Liver (tissue), 9 donors: ENCODE measurements around the gene OSBPL10. TPM values are rescaled to one million over a fixed set of nuclear protein-coding genes. Genes with fewer than 3 reads are reported as not detected.

ENCODE experiments used
- DNase-seq: peaks from one replicate; pipeline ENCODE4 v3.0.0-alpha.2; 2017; ENCODE audit warnings: low spot score
- H3K27ac ChIP-seq, 2 donors: one replicate each; pipeline ENCODE4 v1.7.0; 2013; ENCODE audit warnings: inconsistent platforms in 2 of 2, low read length in 2 of 2, control low read depth in 1 of 2, low read depth in 1 of 2, mild to moderate bottlenecking in 1 of 2
- H3K27me3 ChIP-seq, 4 donors: one replicate each; pipeline versions ENCODE4 v1.6.1 to v1.7.0; 2013; ENCODE audit warnings: low read length in 3 of 4, inconsistent platforms in 1 of 4, mild to moderate bottlenecking in 1 of 4, moderate library complexity in 1 of 4; ENCODE audit not compliant: control insufficient read depth in 4 of 4, insufficient read depth in 4 of 4
- H3K36me3 ChIP-seq, 4 donors: one replicate each; pipeline versions ENCODE4 v1.6.1 to v1.7.0; 2013; ENCODE audit warnings: low read length in 3 of 4, mild to moderate bottlenecking in 3 of 4, low read depth in 1 of 4, moderate library complexity in 1 of 4; ENCODE audit not compliant: control insufficient read depth in 4 of 4, insufficient read depth in 3 of 4
- H3K4me1 ChIP-seq, 4 donors: one replicate each; pipeline versions ENCODE4 v1.6.1 to v1.7.0; 2013; ENCODE audit warnings: low read length in 3 of 4, mild to moderate bottlenecking in 3 of 4, moderate library complexity in 1 of 4; ENCODE audit not compliant: control insufficient read depth in 4 of 4, insufficient read depth in 4 of 4
- H3K4me3 ChIP-seq, 3 donors: one replicate each; pipeline versions ENCODE4 v1.6.1 to v1.7.0; 2013; ENCODE audit warnings: low read length in 3 of 3, control low read depth in 1 of 3, low read depth in 1 of 3, mild to moderate bottlenecking in 1 of 3
- H3K9ac ChIP-seq, 2 donors: one replicate each; pipeline ENCODE4 v1.7.0; 2013; ENCODE audit warnings: low read length in 2 of 2, mild to moderate bottlenecking in 2 of 2, moderate library complexity in 2 of 2, control low read depth in 1 of 2, low read depth in 1 of 2
- H3K9me3 ChIP-seq, 4 donors: one replicate each; pipeline versions ENCODE4 v1.6.1 to v1.7.0; 2013; ENCODE audit warnings: low read length in 3 of 4; ENCODE audit not compliant: control insufficient read depth in 4 of 4
- CTCF ChIP-seq: fragments of 150-350 bp; IDR thresholded peaks from 2 replicates; pipeline ENCODE4 v1.5.1; 2017; ENCODE audit warnings: improper control_type of control experiment, low read depth, low read length; ENCODE audit not compliant: missing input control
- EGR1 ChIP-seq, 2 donors: IDR thresholded peaks; 2 replicates each; pipeline ENCODE4 v1.6.1; 2016 to 2018; ENCODE audit warnings: antibody characterized with exemption in 2 of 2, low read depth in 2 of 2
- FOXA1 ChIP-seq: IDR thresholded peaks from 2 replicates; pipeline ENCODE4 v1.6.1; 2016; ENCODE audit warnings: antibody characterized with exemption
- FOXA2 ChIP-seq: IDR thresholded peaks from 2 replicates; pipeline ENCODE4 v1.6.1; 2016; ENCODE audit warnings: antibody characterized with exemption
- GABPA ChIP-seq, 2 donors: IDR thresholded peaks in 1 of 2; conservative IDR thresholded peaks in 1 of 2; 2 replicates each; pipeline ENCODE4 v1.6.1; 2016; ENCODE audit warnings: antibody characterized with exemption in 2 of 2, mild to moderate bottlenecking in 1 of 2, moderate library complexity in 1 of 2
- HNF4A ChIP-seq, 2 donors: conservative IDR thresholded peaks; 2 replicates each; pipeline ENCODE4 v1.6.1; 2016; ENCODE audit warnings: antibody characterized with exemption in 2 of 2, mild to moderate bottlenecking in 2 of 2
- HNF4G ChIP-seq: IDR thresholded peaks from 2 replicates; pipeline ENCODE4 v1.6.1; 2016; ENCODE audit warnings: antibody characterized with exemption
- JUND ChIP-seq, 2 donors: IDR thresholded peaks; 2 replicates each; pipeline ENCODE4 v1.6.1; 2016; ENCODE audit warnings: antibody characterized with exemption in 2 of 2
- MAX ChIP-seq: IDR thresholded peaks from 2 replicates; pipeline ENCODE4 v1.6.1; 2016; ENCODE audit warnings: antibody characterized with exemption
- NR2F2 ChIP-seq: IDR thresholded peaks from 2 replicates; pipeline ENCODE4 v1.6.1; 2016; ENCODE audit warnings: antibody characterized with exemption
- RAD21 ChIP-seq, 2 donors: IDR thresholded peaks; 2 replicates each; pipeline ENCODE4 v1.6.1; 2016; ENCODE audit warnings: antibody characterized with exemption in 2 of 2, mild to moderate bottlenecking in 2 of 2
- RXRA ChIP-seq, 2 donors: IDR thresholded peaks; 2 replicates each; pipeline ENCODE4 v1.6.1; 2017 to 2018; ENCODE audit warnings: antibody characterized with exemption in 2 of 2, mild to moderate bottlenecking in 1 of 2
- SP1 ChIP-seq: IDR thresholded peaks from 2 replicates; pipeline ENCODE4 v1.6.1; 2018; ENCODE audit warnings: antibody characterized with exemption, mild to moderate bottlenecking
- TAF1 ChIP-seq: conservative IDR thresholded peaks from 2 replicates; pipeline ENCODE4 v1.6.1; 2016; ENCODE audit warnings: antibody characterized with exemption, mild to moderate bottlenecking
- YY1 ChIP-seq: IDR thresholded peaks from 2 replicates; pipeline ENCODE4 v1.6.1; 2016; ENCODE audit warnings: antibody characterized with exemption, mild to moderate bottlenecking
- WGBS: extraction: QIAGEN DNeasy Blood & Tissue Kit; methylation state at CpG from one replicate; pipeline ENCODE4 v1.1.7; 2013; 5-methylcytosine and 5-hydroxymethylcytosine counted together
- polyA plus RNA-seq, 2 donors: library from polyadenylated mRNA; stranded (reverse) in 1 of 2; unstranded in 1 of 2; fragments of 200-250 nt in 1 of 2; fragments of >200 nt in 1 of 2; fragmentation: Nextera tagmentation in 1 of 2; extraction: Ambion mirVana in 1 of 2; gene quantifications; one replicate each; pipeline versions ENCODE4 v1.2.1 to v1.2.3, GENCODE V29; 2013 to 2015
- total RNA-seq, 2 donors: library from RNA; depleted of rRNA; stranded (reverse); fragments of >200 nt; gene quantifications; one replicate each; pipeline ENCODE4 v1.2.3, GENCODE V29; 2014
- TF ChIP-seq, protein P1 (sequence below): IDR thresholded peaks from 2 replicates; pipeline ENCODE4 v1.6.1; 2016; ENCODE audit warnings: antibody characterized with exemption
- TF ChIP-seq, protein P2 (sequence below): IDR thresholded peaks from 2 replicates; pipeline ENCODE4 v1.6.1; 2016; ENCODE audit warnings: antibody characterized with exemption
- donor health status: healthy.
- donor health status: healthy.
- donor health status: healthy.
- donor health status: healthy.
- donor health status: healthy.

OSBPL10 gene
- total and polyA plus RNA-seq, 4 donors, result 0.75 to 4.0 (median 1.7) TPM

DNA sequence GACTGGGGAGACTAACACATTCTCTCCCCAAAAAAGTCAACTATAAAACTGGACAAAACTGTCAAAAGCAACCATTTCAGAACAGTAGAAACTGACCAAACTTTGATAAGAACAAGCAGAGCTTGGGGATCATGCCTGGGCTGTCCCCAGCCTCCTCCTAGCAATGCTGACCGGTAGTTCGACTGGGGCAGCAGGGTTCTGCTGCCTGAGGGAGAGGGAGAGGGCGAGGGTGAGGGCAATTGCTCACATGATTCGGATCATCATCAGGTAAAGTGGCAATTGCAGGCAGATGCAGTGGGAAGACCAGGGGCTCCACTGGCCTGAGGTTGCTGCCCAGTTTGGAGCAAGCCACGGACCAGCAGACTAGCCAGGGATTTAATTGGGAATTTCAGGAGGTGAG is 88.6 kb downstream of the OSBPL10 start:
- H3K9me3 ChIP-seq, result no peaks in the 10 kb centered on the region
- H3K4me1 ChIP-seq, result no peaks in the 10 kb centered on the region
- no peak overlapping the region for H3K4me3 ChIP-seq
- no peak overlapping the region for H3K27ac ChIP-seq
- no peak for DNase-seq
- H3K36me3 ChIP-seq, result no peaks in the 10 kb centered on the region
- H3K27me3 ChIP-seq, result peaks cover 0 to 2% (median 0%) of the 10 kb centered on the region in 4 donors
- TF ChIP-seq FOXA2 (no peak), MAX (no peak), RXRA (IDR thresholded peaks at IDR 0.05) (no peak), FOXA1 (no peak), GABPA (IDR thresholded peaks at IDR 0.05 in 1 of 2, conservative IDR thresholded peaks at IDR 0.05 in 1 of 2) (no peak), CTCF (no peak), JUND (IDR thresholded peaks at IDR 0.05) (no peak), HNF4G (no peak), RAD21 (IDR thresholded peaks at IDR 0.05) (no peak), YY1 (no peak), NR2F2 (no peak), TAF1 (no peak), EGR1 (IDR thresholded peaks at IDR 0.05; ENCODE audit: low read depth in 2 of 2) (no peak), HNF4A (conservative IDR thresholded peaks at IDR 0.05) (no peak), SP1 (no peak)
- TF ChIP-seq, protein P1, sequence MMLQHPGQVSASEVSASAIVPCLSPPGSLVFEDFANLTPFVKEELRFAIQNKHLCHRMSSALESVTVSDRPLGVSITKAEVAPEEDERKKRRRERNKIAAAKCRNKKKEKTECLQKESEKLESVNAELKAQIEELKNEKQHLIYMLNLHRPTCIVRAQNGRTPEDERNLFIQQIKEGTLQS, result no peak
- TF ChIP-seq, protein P2, sequence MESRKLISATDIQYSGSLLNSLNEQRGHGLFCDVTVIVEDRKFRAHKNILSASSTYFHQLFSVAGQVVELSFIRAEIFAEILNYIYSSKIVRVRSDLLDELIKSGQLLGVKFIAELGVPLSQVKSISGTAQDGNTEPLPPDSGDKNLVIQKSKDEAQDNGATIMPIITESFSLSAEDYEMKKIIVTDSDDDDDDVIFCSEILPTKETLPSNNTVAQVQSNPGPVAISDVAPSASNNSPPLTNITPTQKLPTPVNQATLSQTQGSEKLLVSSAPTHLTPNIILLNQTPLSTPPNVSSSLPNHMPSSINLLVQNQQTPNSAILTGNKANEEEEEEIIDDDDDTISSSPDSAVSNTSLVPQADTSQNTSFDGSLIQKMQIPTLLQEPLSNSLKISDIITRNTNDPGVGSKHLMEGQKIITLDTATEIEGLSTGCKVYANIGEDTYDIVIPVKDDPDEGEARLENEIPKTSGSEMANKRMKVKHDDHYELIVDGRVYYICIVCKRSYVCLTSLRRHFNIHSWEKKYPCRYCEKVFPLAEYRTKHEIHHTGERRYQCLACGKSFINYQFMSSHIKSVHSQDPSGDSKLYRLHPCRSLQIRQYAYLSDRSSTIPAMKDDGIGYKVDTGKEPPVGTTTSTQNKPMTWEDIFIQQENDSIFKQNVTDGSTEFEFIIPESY, result no peak
- 65% methylated on average over 5 of the region's 5 CpGs for WGBS
- no peak overlapping the region for H3K9ac ChIP-seq

DNA sequence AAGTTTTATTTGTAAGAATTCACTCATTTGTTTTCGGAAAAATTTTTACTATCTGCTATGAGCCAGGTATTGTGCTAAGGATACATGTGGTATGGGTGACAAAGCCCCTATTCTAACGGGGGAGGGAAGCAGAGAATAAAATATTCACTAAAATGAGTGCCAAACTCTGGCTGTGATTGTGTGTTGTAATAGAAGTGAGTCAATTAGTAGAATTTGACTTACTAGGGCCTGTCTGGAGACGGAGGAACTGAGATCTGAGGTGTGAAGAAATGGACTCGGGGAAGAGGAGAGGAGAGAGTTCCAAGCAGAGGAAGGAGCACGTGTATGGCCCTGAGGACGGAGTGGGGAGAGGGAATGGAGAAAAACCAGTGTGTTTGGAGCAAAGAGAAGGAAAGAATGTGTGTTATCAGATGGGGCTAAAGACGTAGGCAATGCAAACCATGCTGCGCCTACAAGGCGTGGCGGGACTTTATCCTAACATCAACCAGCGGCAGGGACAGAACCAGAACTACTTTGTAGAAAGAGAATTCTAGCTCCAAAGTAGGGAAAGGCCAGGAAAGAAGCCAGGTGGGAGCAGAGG is 89.1 kb downstream of the OSBPL10 start:
- DNase-seq, result no peak
- no peak overlapping the region for H3K4me3 ChIP-seq
- H3K36me3 ChIP-seq, result no peaks in the 10 kb centered on the region
- WGBS, result 64% methylated on average over 11 of the region's 11 CpGs
- H3K27me3 ChIP-seq, result peaks cover 0 to 2% (median 0%) of the 10 kb centered on the region in 4 donors
- H3K9me3 ChIP-seq, result no peaks in the 10 kb centered on the region
- TF ChIP-seq, protein P1, result no peak
- TF ChIP-seq CTCF, result no peak
- TF ChIP-seq FOXA2, result no peak
- no peak for TF ChIP-seq NR2F2
- TF ChIP-seq HNF4A (conservative IDR thresholded peaks at IDR 0.05), result no peak
- no peak for TF ChIP-seq SP1
- no peak for TF ChIP-seq HNF4G
- TF ChIP-seq GABPA (IDR thresholded peaks at IDR 0.05 in 1 of 2, conservative IDR thresholded peaks at IDR 0.05 in 1 of 2), result no peak
- H3K9ac ChIP-seq, result no peak overlapping the region
- no peak overlapping the region for H3K27ac ChIP-seq
- no peaks in the 10 kb centered on the region for H3K4me1 ChIP-seq
